Nephron progenitor cell (in vitro differentiated cells): ENCODE data around the gene RIPOR3.

Experiments used
- DNase-seq: peaks from one replicate; pipeline ENCODE4 v3.0.0; 2021
- H3K27ac Mint-ChIP-seq: 2 replicates; pipeline ENCODE4 v1.8.0; 2021; ENCODE audit warnings: mild to moderate bottlenecking, moderate library complexity, mixed read lengths
- H3K27me3 Mint-ChIP-seq: 2 replicates; pipeline ENCODE4 v1.8.0; 2021; ENCODE audit warnings: mild to moderate bottlenecking, low read depth, mixed read lengths; ENCODE audit not compliant: poor library complexity
- H3K36me3 Mint-ChIP-seq: 2 replicates; pipeline ENCODE4 v1.8.0; 2021; ENCODE audit warnings: low read depth, mixed read lengths
- H3K4me1 Mint-ChIP-seq: 2 replicates; pipeline ENCODE4 v1.8.0; 2021; ENCODE audit warnings: mixed read lengths
- H3K4me3 Mint-ChIP-seq: 2 replicates; pipeline ENCODE4 v1.8.0; 2021; ENCODE audit warnings: mild to moderate bottlenecking, moderate library complexity, mixed read lengths
- H3K9me3 Mint-ChIP-seq: 2 replicates; pipeline ENCODE4 v1.8.0; 2021; ENCODE audit warnings: mild to moderate bottlenecking, moderate library complexity, mixed read lengths
- CTCF ChIP-seq: fragments of 200-600 bp; sonication (generic); IDR thresholded peaks from 2 replicates; pipeline ENCODE4 v1.5.0; 2021; ENCODE audit warnings: antibody characterized with exemption

Gene RIPOR3

GRCh38 chr20:50724112-50724725, 32.9 kb upstream of the RIPOR3 start:
- Mint-ChIP-seq H3K36me3 (no peaks in the 10 kb centered on the region), H3K27me3 (no peaks in the 10 kb centered on the region), H3K4me3 (no peak overlapping the region), H3K27ac (no peak overlapping the region), H3K4me1 (peaks cover 50% of the 10 kb centered on the region), H3K9me3 (no peaks in the 10 kb centered on the region)
- no peak for DNase-seq
- TF ChIP-seq CTCF: no peak

GRCh38 chr20:50723672-50724071, 32.3 kb upstream of the RIPOR3 start:
- Mint-ChIP-seq H3K27me3 (no peaks in the 10 kb centered on the region), H3K36me3 (no peaks in the 10 kb centered on the region)
- no peak for DNase-seq

GRCh38 chr20:50722424-50723155, 31.2 kb upstream of the RIPOR3 start:
- no peak for DNase-seq
- Mint-ChIP-seq H3K27me3 (no peaks in the 10 kb centered on the region), H3K27ac (no peak overlapping the region), H3K36me3 (no peaks in the 10 kb centered on the region), H3K4me3 (no peak overlapping the region), H3K4me1 (peaks cover 48% of the 10 kb centered on the region), H3K9me3 (no peaks in the 10 kb centered on the region)
- no peak for TF ChIP-seq CTCF

More at GRCh38 chr20:50723672-50724071, 32.3 kb upstream of the RIPOR3 start:
- H3K9me3 Mint-ChIP-seq: no peaks in the 10 kb centered on the region
- H3K4me1 Mint-ChIP-seq: peaks cover 47% of the 10 kb centered on the region
- H3K27ac Mint-ChIP-seq: no peak overlapping the region
- TF ChIP-seq CTCF: no peak
- H3K4me3 Mint-ChIP-seq: no peak overlapping the region

- H3K9me3 Mint-ChIP-seq: no peaks in the 10 kb centered on the region
- H3K4me3 Mint-ChIP-seq: no peak overlapping the region
- no peaks in the 10 kb centered on the region for H3K27me3 Mint-ChIP-seq
- peak overlapping the region; percentile 71 for H3K27ac Mint-ChIP-seq
- peaks cover 42% of the 10 kb centered on the region for H3K4me1 Mint-ChIP-seq
- DNase-seq: no peak
- H3K36me3 Mint-ChIP-seq: no peaks in the 10 kb centered on the region
- no peak for TF ChIP-seq CTCF
Observed at GRCh38 chr20:50721881-50722281, 30.5 kb upstream of the RIPOR3 start.

- no peaks in the 10 kb centered on the region for H3K27me3 Mint-ChIP-seq
- H3K36me3 Mint-ChIP-seq: no peaks in the 10 kb centered on the region
- no peaks in the 10 kb centered on the region for H3K9me3 Mint-ChIP-seq
- no peak for TF ChIP-seq CTCF
- peaks cover 40% of the 10 kb centered on the region for H3K4me1 Mint-ChIP-seq
- H3K4me3 Mint-ChIP-seq: no peak overlapping the region
- no peak for DNase-seq
- no peak overlapping the region for H3K27ac Mint-ChIP-seq
Observed at GRCh38 chr20:50720582-50720981, 29.2 kb upstream of the RIPOR3 start.

GRCh38 chr20:50720026-50720425, 28.7 kb upstream of the RIPOR3 start:
- Mint-ChIP-seq H3K27me3 (no peaks in the 10 kb centered on the region), H3K36me3 (no peaks in the 10 kb centered on the region), H3K9me3 (no peaks in the 10 kb centered on the region), H3K4me1 (peaks cover 40% of the 10 kb centered on the region), H3K4me3 (no peak overlapping the region), H3K27ac (no peak overlapping the region)
- DNase-seq: no peak
- TF ChIP-seq CTCF: no peak
